Neural cell (in vitro differentiated cells): Measurements from ENCODE around the gene HPS4.

ENCODE experiments used
- EP300 ChIP-seq: fragments of 450-650 bp; conservative IDR thresholded peaks from 2 replicates; pipeline ENCODE4 v1.6.1; 2014; ENCODE audit warnings: antibody characterized with exemption, mild to moderate bottlenecking, moderate library complexity; ENCODE audit not compliant: poor library complexity, severe bottlenecking
- EZH2 ChIP-seq: fragments of 200-600, 300-800 bp; shearing (Covaris generic), sonication (generic); IDR thresholded peaks from 2 replicates; pipeline ENCODE4 v1.6.1; 2014; ENCODE audit warnings: antibody characterized with exemption, low read length, borderline replicate concordance, mild to moderate bottlenecking; ENCODE audit not compliant: insufficient read depth, poor library complexity, severe bottlenecking
- MXI1 ChIP-seq: fragments of 450-650 bp; conservative IDR thresholded peaks from 2 replicates; pipeline ENCODE4 v1.6.1; 2014; ENCODE audit warnings: antibody characterized with exemption, mild to moderate bottlenecking; ENCODE audit not compliant: poor library complexity, severe bottlenecking
- POLR2AphosphoS5 ChIP-seq: IDR thresholded peaks from 2 replicates; pipeline ENCODE4 v1.6.1; 2012
- SMC3 ChIP-seq: fragments of 450-650 bp; conservative IDR thresholded peaks from 2 replicates; pipeline ENCODE4 v1.6.1; 2014; ENCODE audit warnings: antibody characterized with exemption, mild to moderate bottlenecking, moderate library complexity; ENCODE audit not compliant: poor library complexity
- TAF1 ChIP-seq: IDR thresholded peaks from 2 replicates; pipeline ENCODE4 v1.6.1; 2012; ENCODE audit warnings: low read depth
- TF ChIP-seq, protein P1 (sequence below): fragments of 450-650 bp; IDR thresholded peaks from 2 replicates; pipeline ENCODE4 v1.5.1; 2014; ENCODE audit warnings: antibody characterized with exemption, mild to moderate bottlenecking, moderate library complexity; ENCODE audit not compliant: poor library complexity, severe bottlenecking

DNA sequence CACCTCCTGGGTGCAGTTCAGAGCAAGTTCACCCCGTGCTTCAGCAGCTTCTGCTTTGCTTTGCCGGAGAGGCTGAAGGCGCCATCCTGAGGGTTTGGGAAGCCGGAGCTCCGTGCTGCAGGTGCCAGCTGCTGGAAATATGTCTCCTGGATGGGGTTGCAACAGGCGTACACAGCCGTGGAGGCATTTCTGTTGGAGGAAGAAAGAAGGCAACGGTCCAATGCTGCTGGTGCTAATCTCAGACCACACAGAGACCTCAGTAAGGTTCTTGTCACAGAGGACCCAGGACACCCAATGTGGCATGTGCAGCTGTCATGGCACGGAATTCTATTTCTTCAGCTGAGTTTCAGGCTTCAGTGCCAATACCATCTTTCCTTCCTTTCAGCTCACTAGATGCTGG lies 30.4 kb downstream of the HPS4 start:
- TF ChIP-seq, protein P1, sequence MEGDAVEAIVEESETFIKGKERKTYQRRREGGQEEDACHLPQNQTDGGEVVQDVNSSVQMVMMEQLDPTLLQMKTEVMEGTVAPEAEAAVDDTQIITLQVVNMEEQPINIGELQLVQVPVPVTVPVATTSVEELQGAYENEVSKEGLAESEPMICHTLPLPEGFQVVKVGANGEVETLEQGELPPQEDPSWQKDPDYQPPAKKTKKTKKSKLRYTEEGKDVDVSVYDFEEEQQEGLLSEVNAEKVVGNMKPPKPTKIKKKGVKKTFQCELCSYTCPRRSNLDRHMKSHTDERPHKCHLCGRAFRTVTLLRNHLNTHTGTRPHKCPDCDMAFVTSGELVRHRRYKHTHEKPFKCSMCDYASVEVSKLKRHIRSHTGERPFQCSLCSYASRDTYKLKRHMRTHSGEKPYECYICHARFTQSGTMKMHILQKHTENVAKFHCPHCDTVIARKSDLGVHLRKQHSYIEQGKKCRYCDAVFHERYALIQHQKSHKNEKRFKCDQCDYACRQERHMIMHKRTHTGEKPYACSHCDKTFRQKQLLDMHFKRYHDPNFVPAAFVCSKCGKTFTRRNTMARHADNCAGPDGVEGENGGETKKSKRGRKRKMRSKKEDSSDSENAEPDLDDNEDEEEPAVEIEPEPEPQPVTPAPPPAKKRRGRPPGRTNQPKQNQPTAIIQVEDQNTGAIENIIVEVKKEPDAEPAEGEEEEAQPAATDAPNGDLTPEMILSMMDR = no peak
- TF ChIP-seq EP300 (no peak), SMC3 (no peak), POLR2AphosphoS5 (no peak), TAF1 (no peak), MXI1 (no peak), EZH2 (no peak)
